ENCODE measurements around the gene SLC25A24.

Gene SLC25A24

DNA sequence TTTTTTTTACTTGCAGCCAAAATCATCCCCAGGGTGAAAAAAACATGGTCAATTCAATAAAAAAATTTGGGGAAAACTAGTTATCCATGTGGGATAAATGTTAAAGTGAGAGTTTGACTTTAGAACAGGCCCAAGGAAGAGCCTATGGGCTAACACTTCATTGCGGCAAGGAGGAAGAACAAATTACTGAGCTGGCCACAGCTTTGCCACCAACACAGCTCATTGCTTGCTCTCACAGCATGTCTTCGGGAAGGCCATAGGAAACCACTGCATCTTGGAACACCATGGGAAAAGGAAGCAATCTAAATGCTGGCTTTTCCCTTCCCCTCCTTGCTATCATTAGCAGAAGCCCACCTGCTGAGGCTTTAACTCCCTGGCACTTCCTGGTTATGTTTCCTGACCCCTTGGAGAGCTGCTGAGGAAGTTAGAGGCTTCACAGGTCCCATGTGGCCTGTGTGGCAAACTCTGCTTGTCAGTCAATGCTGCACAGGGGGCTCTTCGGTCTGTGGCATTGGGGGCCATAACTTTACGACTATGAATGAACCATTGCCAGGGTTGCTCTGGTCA is 86.0 kb downstream of the SLC25A24 start:
- TF ChIP-seq, protein P1, sequence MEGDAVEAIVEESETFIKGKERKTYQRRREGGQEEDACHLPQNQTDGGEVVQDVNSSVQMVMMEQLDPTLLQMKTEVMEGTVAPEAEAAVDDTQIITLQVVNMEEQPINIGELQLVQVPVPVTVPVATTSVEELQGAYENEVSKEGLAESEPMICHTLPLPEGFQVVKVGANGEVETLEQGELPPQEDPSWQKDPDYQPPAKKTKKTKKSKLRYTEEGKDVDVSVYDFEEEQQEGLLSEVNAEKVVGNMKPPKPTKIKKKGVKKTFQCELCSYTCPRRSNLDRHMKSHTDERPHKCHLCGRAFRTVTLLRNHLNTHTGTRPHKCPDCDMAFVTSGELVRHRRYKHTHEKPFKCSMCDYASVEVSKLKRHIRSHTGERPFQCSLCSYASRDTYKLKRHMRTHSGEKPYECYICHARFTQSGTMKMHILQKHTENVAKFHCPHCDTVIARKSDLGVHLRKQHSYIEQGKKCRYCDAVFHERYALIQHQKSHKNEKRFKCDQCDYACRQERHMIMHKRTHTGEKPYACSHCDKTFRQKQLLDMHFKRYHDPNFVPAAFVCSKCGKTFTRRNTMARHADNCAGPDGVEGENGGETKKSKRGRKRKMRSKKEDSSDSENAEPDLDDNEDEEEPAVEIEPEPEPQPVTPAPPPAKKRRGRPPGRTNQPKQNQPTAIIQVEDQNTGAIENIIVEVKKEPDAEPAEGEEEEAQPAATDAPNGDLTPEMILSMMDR (conservative IDR thresholded peaks at IDR 0.05; ENCODE audit: control insufficient read depth, insufficient read depth, low read depth, low read length): no peak
- no peak for DNase-seq (ENCODE audit: low read depth)
- H3K4me3 ChIP-seq (ENCODE audit: control insufficient read depth, low read depth, low read length): no peak overlapping the region

DNA sequence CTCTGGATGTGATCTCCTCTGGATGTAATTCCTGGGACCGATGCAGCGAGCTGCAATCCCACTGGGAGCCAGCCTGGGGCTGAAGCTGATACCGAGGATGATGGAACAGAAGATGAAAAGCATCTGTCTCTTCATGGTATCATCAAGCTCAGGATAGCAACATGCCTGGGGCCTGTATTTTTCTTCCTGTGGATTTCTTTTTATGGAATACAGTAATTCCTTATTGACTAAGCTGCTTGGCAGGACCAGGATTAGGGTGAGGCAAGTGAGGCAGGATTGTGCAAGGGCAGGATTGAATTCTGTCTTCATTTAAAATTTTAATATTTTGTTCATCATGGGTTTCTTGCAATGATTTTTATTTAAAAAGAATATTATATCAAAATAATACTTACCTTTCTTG is 86.6 kb downstream of the SLC25A24 start:
- TF ChIP-seq, protein P1 (conservative IDR thresholded peaks at IDR 0.05; ENCODE audit: control insufficient read depth, insufficient read depth, low read depth, low read length): no peak
- no peak for DNase-seq (ENCODE audit: low read depth)
- H3K4me3 ChIP-seq (ENCODE audit: control insufficient read depth, low read depth, low read length): no peak overlapping the region

DNA sequence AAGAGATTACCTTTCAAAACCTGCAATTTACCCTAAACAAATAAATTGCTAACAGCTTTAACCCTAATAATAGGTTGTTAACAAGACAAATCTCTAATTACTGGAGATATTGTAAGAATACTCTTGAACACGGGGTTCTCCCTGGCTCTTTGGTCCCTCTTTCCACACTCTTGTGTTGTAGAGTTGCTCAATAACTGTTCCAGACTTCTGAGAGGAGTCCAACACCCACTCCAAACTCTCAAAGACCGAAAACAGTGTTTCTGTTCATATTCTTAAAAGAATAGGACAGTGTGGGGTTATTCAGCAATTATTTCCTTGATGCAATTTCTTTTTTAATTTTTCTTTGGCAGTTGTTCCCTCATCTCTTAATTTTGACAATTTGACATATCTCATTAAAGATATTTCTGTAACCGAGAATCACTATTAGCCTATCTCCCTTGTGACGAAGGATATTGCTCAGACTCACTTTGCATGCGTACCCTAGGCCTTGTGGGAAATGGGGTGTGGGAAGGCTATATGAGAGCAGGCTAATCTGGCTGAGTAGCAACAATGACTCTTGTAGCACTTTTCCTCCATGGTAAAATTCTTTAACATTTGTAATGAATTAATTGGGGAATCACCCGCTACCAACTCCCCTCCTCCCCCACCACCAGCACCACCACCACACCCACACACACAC is 90.7 kb downstream of the SLC25A24 start:
- TF ChIP-seq, protein P1 (conservative IDR thresholded peaks at IDR 0.05; ENCODE audit: control insufficient read depth, insufficient read depth, low read depth, low read length): no peak
- DNase-seq (ENCODE audit: low read depth): no peak
- H3K4me3 ChIP-seq (ENCODE audit: control insufficient read depth, low read depth, low read length): no peak overlapping the region

DNA sequence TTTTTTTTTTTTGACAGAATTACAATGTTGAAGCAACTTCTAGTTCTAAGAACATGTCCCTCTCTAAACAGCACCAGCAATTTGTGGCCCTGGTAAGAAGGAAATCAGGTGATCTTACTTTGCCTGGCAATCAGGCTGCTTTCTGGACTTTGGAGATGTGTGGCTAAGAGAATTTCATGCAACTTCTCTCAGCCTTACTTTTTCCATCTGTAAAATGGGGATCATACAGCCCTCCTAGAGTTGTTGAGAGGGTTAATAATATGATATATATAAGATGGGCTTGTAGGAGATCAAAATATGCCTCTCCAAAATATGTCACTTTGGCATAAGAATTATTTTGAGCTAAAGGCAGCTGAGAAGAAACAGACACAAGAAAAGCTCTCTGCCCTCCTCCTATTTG is 92.0 kb downstream of the SLC25A24 start:
- no peak for DNase-seq (ENCODE audit: low read depth)
- TF ChIP-seq, protein P1 (conservative IDR thresholded peaks at IDR 0.05; ENCODE audit: control insufficient read depth, insufficient read depth, low read depth, low read length): no peak
- H3K4me3 ChIP-seq (ENCODE audit: control insufficient read depth, low read depth, low read length): no peak overlapping the region

DNA sequence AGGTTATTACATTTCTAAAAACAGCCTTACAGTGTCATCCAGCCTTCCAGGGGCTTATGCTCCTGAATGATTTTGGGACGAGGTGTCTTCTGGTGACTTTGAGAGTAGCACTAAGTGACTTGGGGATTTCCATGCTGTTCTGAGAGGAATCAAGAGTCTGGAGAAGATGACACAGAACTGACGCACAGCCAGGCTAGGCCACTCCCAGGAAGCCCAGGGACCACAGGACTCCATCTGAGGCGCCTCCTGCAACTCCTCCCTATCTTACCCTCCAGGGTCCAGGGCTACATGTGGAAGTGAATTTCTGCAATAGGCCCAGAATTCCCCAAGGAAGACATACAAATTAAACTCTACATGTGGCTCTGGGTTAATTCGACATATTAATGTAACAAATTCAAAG is 92.5 kb downstream of the SLC25A24 start:
- TF ChIP-seq, protein P1 (conservative IDR thresholded peaks at IDR 0.05; ENCODE audit: control insufficient read depth, insufficient read depth, low read depth, low read length): no peak
- peak; percentile 78 for DNase-seq (ENCODE audit: low read depth)

DNA sequence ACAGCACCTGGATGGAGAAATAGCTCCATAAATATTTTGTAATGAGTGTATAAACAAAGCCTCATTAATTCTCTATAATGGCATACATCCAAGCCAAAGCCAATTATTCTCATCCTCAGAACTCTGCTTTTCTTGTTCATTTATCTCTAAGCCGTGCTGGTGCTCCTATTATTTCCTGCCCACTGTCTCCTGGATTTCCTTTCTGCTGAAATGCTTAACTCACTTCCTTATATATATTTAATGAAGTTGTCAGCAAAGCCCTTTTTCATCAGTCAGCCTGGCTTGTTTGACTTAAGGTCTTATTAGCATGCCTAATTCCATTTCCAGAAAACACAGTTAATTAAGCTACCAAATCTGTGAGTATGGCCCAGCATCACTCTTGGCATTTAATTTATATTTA is 93.4 kb downstream of the SLC25A24 start:
- TF ChIP-seq, protein P1 (conservative IDR thresholded peaks at IDR 0.05; ENCODE audit: control insufficient read depth, insufficient read depth, low read depth, low read length): no peak
- no peak overlapping the region for H3K4me3 ChIP-seq (ENCODE audit: control insufficient read depth, low read depth, low read length)
- DNase-seq (ENCODE audit: low read depth): no peak

More for the DNA sequence above, 92.5 kb downstream of the SLC25A24 start:
- H3K4me3 ChIP-seq (ENCODE audit: control insufficient read depth, low read depth, low read length): no peak overlapping the region
